ENCODE data around the gene TRIM52. TPM values are rescaled to one million over a fixed set of nuclear protein-coding genes. Genes with fewer than 3 reads are reported as not detected.
"Not testable (repeated sequence)": the region's sequence is repeated elsewhere in the genome, so short reads cannot be mapped to it uniquely, and the experiment has no call there.

Gene TRIM52
- total RNA-seq: 1 to 10 TPM; 5.3 to 5.9 TPM
- 8.0 TPM for polyA plus RNA-seq (2013, experiment 1 of 2)
- polyA plus RNA-seq (2013, experiment 2 of 2): 5.8 TPM
- long read RNA-seq, experiment 1: 0 reads
- long read RNA-seq, experiment 2, full-length matches to known transcripts: 7 of 7 reads
- long read RNA-seq, experiment 2, partial matches to known transcripts: 0 of 7 reads
- long read RNA-seq, experiment 2, other reads (novel, unspliced or antisense): 0 of 7 reads
- long read RNA-seq, experiment 3, transcript TRIM52-202 (2 exons, 633 nt): major isoform, 6 of 8 reads
- long read RNA-seq, experiment 3, partial matches to known transcripts: 0 of 8 reads
- long read RNA-seq, experiment 3, other reads (novel, unspliced or antisense): 1 of 8 reads
- long read RNA-seq, experiment 4, partial matches to known transcripts: 0 of 1 reads
- long read RNA-seq, experiment 4, other reads (novel, unspliced or antisense): 0 of 1 reads

DNA sequence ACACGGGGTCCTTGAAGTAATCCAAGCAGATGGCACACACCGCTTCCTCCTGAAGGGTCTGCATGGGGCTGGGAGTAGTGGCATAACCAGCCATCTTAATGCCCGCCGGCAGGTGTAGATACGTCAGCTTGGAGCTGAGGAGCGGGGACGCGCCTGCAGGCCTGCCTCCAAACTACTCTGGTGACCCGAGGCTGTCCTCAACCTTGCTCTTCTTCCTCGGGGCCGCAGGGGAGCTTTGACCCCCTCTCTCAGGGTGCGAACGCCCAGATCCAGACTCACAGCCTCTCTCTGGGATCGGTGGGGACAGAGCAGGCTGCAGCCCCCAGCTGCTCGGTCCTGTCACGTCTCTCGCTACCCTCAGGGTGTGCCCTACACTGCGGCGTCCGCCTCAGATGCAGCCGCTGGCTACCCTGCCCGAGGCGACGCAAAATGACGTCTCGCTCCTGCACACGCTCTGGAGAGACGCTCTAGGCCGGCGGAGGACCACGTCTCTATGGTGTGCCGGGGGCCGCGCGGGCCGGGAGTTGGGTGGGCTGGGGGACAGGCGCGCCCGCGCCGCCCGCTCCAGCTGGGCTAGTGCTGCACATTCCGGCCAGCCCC is at the start of gene TRIM52:
Gene TRIM52 (minus strand): TSS at position 424 of the 600 bp plus-strand sequence. CDS start 330 bp downstream, at position 94.
- DNase-seq: peak; percentile 97
- peak within 1 kb of the TSS; percentile 90 for H3K27ac ChIP-seq (ENCODE audit: low read depth, low read length)
- Mint-ChIP-seq H3K27ac (peak within 1 kb of the TSS; percentile 85), H3K27me3 (ENCODE audit: insufficient read depth) (no peaks in the 10 kb centered on the region), H3K4me3 (peak within 1 kb of the TSS; percentile 84), H3K36me3 (ENCODE audit: low read depth) (peaks cover 28% of the 10 kb centered on the region), H3K4me1 (peaks cover 19% of the 10 kb centered on the region), H3K9me3 (no peaks in the 10 kb centered on the region)
- H3K4me3 ChIP-seq (ENCODE audit: low read length): peak within 1 kb of the TSS; percentile 86
- no peaks in the 10 kb centered on the region for H3K27me3 ChIP-seq (ENCODE audit: control insufficient read depth, insufficient read depth, low read length, poor library complexity, severe bottlenecking)
- TF ChIP-seq, protein P1, sequence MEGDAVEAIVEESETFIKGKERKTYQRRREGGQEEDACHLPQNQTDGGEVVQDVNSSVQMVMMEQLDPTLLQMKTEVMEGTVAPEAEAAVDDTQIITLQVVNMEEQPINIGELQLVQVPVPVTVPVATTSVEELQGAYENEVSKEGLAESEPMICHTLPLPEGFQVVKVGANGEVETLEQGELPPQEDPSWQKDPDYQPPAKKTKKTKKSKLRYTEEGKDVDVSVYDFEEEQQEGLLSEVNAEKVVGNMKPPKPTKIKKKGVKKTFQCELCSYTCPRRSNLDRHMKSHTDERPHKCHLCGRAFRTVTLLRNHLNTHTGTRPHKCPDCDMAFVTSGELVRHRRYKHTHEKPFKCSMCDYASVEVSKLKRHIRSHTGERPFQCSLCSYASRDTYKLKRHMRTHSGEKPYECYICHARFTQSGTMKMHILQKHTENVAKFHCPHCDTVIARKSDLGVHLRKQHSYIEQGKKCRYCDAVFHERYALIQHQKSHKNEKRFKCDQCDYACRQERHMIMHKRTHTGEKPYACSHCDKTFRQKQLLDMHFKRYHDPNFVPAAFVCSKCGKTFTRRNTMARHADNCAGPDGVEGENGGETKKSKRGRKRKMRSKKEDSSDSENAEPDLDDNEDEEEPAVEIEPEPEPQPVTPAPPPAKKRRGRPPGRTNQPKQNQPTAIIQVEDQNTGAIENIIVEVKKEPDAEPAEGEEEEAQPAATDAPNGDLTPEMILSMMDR (conservative IDR thresholded peaks at IDR 0.05): peak; percentile 24
- no peaks in the 10 kb centered on the region for H3K4me1 ChIP-seq (ENCODE audit: control insufficient read depth, insufficient read depth, low read length)
- WGBS, 2 experiments (ENCODE audit: insufficient coverage in 1 of 2, insufficient read length in 1 of 2): 0% methylated on average over 12 to 43 of the region's 43 CpGs
- no peaks in the 10 kb centered on the region for H3K9me3 ChIP-seq (ENCODE audit: control insufficient read depth, low read length)
- H3K9ac ChIP-seq (ENCODE audit: extremely low read depth, low read length, poor library complexity, severe bottlenecking): peak within 1 kb of the TSS; percentile 94
- H3K36me3 ChIP-seq (ENCODE audit: control insufficient read depth, insufficient read depth, low read length): peaks cover 33% of the 10 kb centered on the region

DNA sequence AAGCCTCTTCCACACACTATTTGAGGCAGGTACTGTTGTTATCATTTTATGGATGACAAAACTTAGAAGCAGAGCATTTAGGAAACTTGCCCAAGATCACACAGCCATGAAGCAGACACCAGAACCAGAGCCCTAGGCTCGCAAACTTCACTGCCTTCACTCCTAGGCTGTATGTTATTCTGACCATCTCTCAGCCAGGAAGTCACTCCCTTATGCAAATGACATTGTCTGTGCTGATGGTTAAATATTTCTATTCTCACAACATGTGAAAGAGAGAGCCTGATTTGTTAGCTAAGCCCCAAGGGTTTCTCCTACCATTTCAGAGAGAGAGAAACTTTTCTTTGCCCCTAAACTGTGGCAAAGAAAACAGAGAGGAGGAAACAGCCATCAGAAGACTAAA is 26.4 kb upstream of the TRIM52 start:
- H3K27ac Mint-ChIP-seq: not testable (repeated sequence)

DNA sequence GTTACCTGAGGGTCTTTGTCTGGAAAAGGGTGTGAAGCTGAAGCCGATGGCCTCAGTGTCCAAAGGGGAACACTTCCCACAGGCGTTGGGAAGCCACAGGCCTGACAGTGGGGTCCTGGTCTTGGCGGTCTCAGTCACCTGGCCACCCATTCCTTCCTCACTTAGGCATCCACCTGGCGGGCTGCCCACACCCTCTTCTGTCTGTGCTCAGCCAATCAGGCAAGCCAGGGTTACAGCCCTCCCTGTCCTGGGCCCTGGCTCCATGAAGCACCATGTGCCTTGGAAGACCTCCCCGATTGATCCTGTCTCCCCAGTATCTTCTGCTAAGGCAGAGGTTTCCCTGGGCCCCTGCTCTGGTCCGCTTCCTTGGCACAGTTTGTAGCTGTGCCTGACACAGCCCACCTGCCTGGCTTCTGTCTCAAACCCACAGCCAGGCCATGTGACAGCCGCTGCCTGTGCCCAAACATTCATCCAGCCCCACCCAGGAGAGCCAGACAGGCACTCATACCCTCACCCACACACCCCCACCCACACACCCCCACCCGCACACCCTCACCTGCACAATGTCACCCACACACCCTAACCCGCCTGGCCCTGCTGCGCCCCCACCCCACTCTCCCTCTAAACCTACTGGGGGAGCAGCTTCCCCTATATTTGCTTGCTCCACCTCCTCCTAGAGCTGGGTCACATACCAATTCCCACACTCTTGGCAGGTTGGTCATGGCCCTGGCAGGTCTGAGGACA is 25.2 kb upstream of the TRIM52 start:
- DNase-seq; H3K9ac ChIP-seq (ENCODE audit: extremely low read depth, low read length, poor library complexity, severe bottlenecking); H3K4me3 Mint-ChIP-seq; H3K27ac ChIP-seq (ENCODE audit: low read depth, low read length); H3K27me3 ChIP-seq (ENCODE audit: control insufficient read depth, insufficient read depth, low read length, poor library complexity, severe bottlenecking); H3K9me3 ChIP-seq (ENCODE audit: control insufficient read depth, low read length); H3K27me3 Mint-ChIP-seq (ENCODE audit: insufficient read depth); H3K4me1 ChIP-seq (ENCODE audit: control insufficient read depth, insufficient read depth, low read length); H3K9me3 Mint-ChIP-seq; H3K27ac Mint-ChIP-seq; H3K4me3 ChIP-seq (ENCODE audit: low read length): not testable (repeated sequence)
- H3K36me3 ChIP-seq (ENCODE audit: control insufficient read depth, insufficient read depth, low read length): peaks cover 21% of the 10 kb centered on the region
- 93% methylated on average over 3 to 10 of the region's 10 CpGs for WGBS, 2 experiments (ENCODE audit: insufficient coverage in 1 of 2, insufficient read length in 1 of 2)
- peaks cover 12% of the 10 kb centered on the region for H3K4me1 Mint-ChIP-seq
- peaks cover 19% of the 10 kb centered on the region for H3K36me3 Mint-ChIP-seq (ENCODE audit: low read depth)

More for the DNA sequence above, 26.4 kb upstream of the TRIM52 start:
- DNase-seq; H3K4me1 ChIP-seq (ENCODE audit: control insufficient read depth, insufficient read depth, low read length); H3K4me3 Mint-ChIP-seq; H3K4me3 ChIP-seq (ENCODE audit: low read length); H3K27ac ChIP-seq (ENCODE audit: low read depth, low read length); H3K9me3 ChIP-seq (ENCODE audit: control insufficient read depth, low read length); H3K27me3 Mint-ChIP-seq (ENCODE audit: insufficient read depth); H3K9me3 Mint-ChIP-seq; H3K4me1 Mint-ChIP-seq; H3K27me3 ChIP-seq (ENCODE audit: control insufficient read depth, insufficient read depth, low read length, poor library complexity, severe bottlenecking); H3K9ac ChIP-seq (ENCODE audit: extremely low read depth, low read length, poor library complexity, severe bottlenecking): not testable (repeated sequence)
- H3K36me3 ChIP-seq (ENCODE audit: control insufficient read depth, insufficient read depth, low read length): peaks cover 21% of the 10 kb centered on the region
- WGBS, 2 experiments (ENCODE audit: insufficient coverage in 1 of 2, insufficient read length in 1 of 2): 97 to 100% methylated on average over 1 of the region's 1 CpG
- H3K36me3 Mint-ChIP-seq (ENCODE audit: low read depth): peaks cover 19% of the 10 kb centered on the region
